ENCODE measurements around the gene BTBD1. TPM values are rescaled to one million over a fixed set of nuclear protein-coding genes. Genes with fewer than 3 reads are reported as not detected.

Gene BTBD1
- total and polyA plus RNA-seq, 2 experiments from 2014 or later, result 60.3 to 121 TPM

DNA sequence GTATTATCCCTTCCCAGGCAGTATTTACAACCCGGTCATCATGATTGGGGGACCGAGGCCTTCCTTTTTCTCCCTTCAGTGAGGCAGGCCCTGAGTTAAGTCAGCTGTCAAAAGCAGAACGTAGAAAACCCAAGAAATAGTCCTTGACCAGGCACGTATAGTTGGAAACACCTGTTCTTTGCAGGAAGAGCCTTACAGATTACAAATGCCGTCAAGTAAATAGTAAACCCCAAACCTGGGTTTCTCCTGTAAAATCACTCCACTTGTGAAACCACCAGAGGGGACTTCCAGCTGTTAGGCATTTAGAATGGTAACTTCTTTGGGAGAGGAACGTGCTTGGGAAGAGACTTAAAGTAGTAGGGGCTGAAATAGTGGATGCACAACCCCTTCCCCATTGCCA, 1.0 kb upstream of the BTBD1 start:
- Histone ChIP-seq H3K9me2 (ENCODE audit: insufficient read depth) (no peaks in the 10 kb centered on the region), H3K4me1 (ENCODE audit: insufficient read depth) (peaks cover 18% of the 10 kb centered on the region; the same call in 1 of the 2 replicates), H3K36me3 (ENCODE audit: low read depth) (no peaks in the 10 kb centered on the region), H3F3A (ENCODE audit: insufficient read depth) (peaks cover 19% of the 10 kb centered on the region), H3K79me2 (ENCODE audit: insufficient read depth) (peaks cover 36% of the 10 kb centered on the region), H3K27ac (peak overlapping the region; percentile 78; the same call in 1 of the 2 replicates), H3K9ac (no peak overlapping the region), H2AFZ (peak overlapping the region; percentile 79), H3K9me3 (ENCODE audit: low read depth) (no peaks in the 10 kb centered on the region), H4K20me1 (ENCODE audit: insufficient read depth) (0 out of 2 replicates have a peak, but pooled peaks cover 7% of the 10 kb centered on the region), H3K27me3 (replicated peaks; ENCODE audit: insufficient read depth) (no peaks in the 10 kb centered on the region), H3K4me2 (ENCODE audit: unreplicated experiment) (no peak overlapping the region), H3K4me3 (no peak overlapping the region)
- no peak for TF ChIP-seq EZH2phosphoT487 (IDR thresholded peaks at IDR 0.05; ENCODE audit: insufficient read depth, low read depth)
- TF ChIP-seq EZH2 (IDR thresholded peaks at IDR 0.05; ENCODE audit: insufficient read depth, poor library complexity, severe bottlenecking), result no peak
- DNase-seq, result no peak
- in situ Hi-C loops (cut with MboI), result no loop called here
- 79 to 84% methylated on average over 6 of the region's 6 CpGs for WGBS, 2 experiments (ENCODE audit: low coverage in 1 of 2, low lambda C conversion rate in 2 of 2, missing lambda C conversion rate in 2 of 2)

DNA sequence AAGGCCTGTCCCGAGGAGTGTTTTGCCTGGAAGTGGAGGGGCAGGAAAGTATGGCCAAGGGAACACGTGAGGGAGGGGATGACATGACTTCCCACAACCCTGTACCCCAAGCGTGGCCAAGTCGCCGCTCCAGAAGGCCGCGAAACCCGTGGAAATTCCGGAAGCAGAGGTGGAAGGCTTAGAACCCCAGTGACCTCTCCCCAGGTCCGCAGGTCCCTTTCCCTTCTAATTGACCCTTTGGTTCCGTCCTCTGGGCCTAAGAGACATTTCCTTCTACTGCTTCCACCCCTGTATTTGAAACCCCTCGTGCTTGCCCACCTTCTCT, 548 bp upstream of the BTBD1 start:
- Histone ChIP-seq H3K9me2 (ENCODE audit: insufficient read depth) (no peaks in the 10 kb centered on the region), H2AFZ (peak overlapping the region; percentile 79), H3K36me3 (ENCODE audit: low read depth) (no peaks in the 10 kb centered on the region), H3K4me2 (ENCODE audit: unreplicated experiment) (peak overlapping the region; percentile 93), H4K20me1 (ENCODE audit: insufficient read depth) (0 out of 2 replicates have a peak, but pooled peaks cover 12% of the 10 kb centered on the region), H3K79me2 (ENCODE audit: insufficient read depth) (peaks cover 40% of the 10 kb centered on the region), H3K9ac (peak overlapping the region; percentile 91), H3K4me1 (ENCODE audit: insufficient read depth) (peaks cover 18% of the 10 kb centered on the region; the same call in 1 of the 2 replicates), H3K9me3 (ENCODE audit: low read depth) (no peaks in the 10 kb centered on the region), H3K27me3 (replicated peaks; ENCODE audit: insufficient read depth) (no peaks in the 10 kb centered on the region), H3K4me3 (peak overlapping the region; percentile 81), H3F3A (ENCODE audit: insufficient read depth) (peaks cover 24% of the 10 kb centered on the region), H3K27ac (peak overlapping the region; percentile 78)
- 61 to 76% methylated on average over 12 of the region's 12 CpGs for WGBS, 2 experiments (ENCODE audit: low coverage in 1 of 2, low lambda C conversion rate in 2 of 2, missing lambda C conversion rate in 2 of 2)
- no peak for DNase-seq
- TF ChIP-seq EZH2phosphoT487 (IDR thresholded peaks at IDR 0.05; ENCODE audit: insufficient read depth, low read depth) (no peak), EZH2 (IDR thresholded peaks at IDR 0.05; ENCODE audit: insufficient read depth, poor library complexity, severe bottlenecking) (no peak)
- in situ Hi-C loops (cut with MboI), result no loop called here

DNA sequence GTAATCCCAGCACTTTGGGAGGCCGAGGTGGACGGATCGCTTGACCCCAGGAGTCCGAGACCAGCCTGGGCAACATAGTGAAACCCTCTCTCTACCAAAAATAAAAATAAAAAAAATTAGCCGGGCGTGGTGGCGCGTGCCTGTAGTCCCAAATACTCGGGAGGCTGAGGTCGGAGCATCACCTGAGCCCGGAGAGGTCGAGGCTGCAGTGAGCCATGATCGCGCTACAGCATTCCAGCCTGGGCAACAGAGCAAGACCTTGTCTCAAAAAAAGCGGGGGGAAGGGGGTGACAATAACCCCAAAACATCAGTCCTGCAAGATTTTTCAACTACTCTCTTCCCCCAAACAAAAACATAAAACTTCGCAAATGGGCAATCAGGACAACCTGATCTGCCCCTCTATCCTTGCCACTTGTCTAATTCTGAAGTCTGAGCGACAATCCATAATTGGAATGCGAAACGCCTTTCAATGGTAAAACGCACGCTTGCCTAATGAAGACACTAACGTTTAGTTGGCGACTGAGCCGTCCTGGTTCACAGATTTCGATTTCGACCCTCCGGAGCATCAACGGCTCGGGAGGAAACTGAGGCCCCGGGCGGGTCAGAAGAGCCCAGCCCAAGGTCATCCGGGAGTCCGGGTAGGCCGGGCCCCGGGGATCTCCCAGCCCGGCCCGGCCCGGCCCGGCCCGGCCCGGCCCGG, 868 bp downstream of the BTBD1 start:
- H3K9me3 ChIP-seq (ENCODE audit: low read depth), result no peaks in the 10 kb centered on the region
- H3K4me2 ChIP-seq (ENCODE audit: unreplicated experiment), result peak overlapping the region; percentile 93
- no peaks in the 10 kb centered on the region for H3K36me3 ChIP-seq (ENCODE audit: low read depth)
- no peaks in the 10 kb centered on the region for H3K27me3 ChIP-seq (replicated peaks; ENCODE audit: insufficient read depth)
- H2AFZ ChIP-seq, result peak overlapping the region; percentile 79
- H3K9me2 ChIP-seq (ENCODE audit: insufficient read depth), result no peaks in the 10 kb centered on the region
- H3K4me3 ChIP-seq, result peak overlapping the region; percentile 81
- peak overlapping the region; percentile 91 for H3K9ac ChIP-seq
- H3K27ac ChIP-seq, result peak overlapping the region; percentile 78
- H3K79me2 ChIP-seq (ENCODE audit: insufficient read depth), result peaks cover 54% of the 10 kb centered on the region
- peaks cover 32% of the 10 kb centered on the region for H3K4me1 ChIP-seq (ENCODE audit: insufficient read depth)
- WGBS, 2 experiments (ENCODE audit: low coverage in 1 of 2, low lambda C conversion rate in 2 of 2, missing lambda C conversion rate in 2 of 2), result 3 to 4% methylated on average over 31 to 33 of the region's 42 CpGs
- in situ Hi-C loops (cut with MboI), result no loop called here
- peaks cover 37% of the 10 kb centered on the region for H3F3A ChIP-seq (ENCODE audit: insufficient read depth)
- DNase-seq, result peak; percentile 28
- peaks cover 13% of the 10 kb centered on the region; the same call in 1 of the 2 replicates for H4K20me1 ChIP-seq (ENCODE audit: insufficient read depth)
- TF ChIP-seq EZH2 (IDR thresholded peaks at IDR 0.05; ENCODE audit: insufficient read depth, poor library complexity, severe bottlenecking) (no peak), EZH2phosphoT487 (IDR thresholded peaks at IDR 0.05; ENCODE audit: insufficient read depth, low read depth) (no peak)

- H3K9me2 ChIP-seq (ENCODE audit: insufficient read depth), result no peaks in the 10 kb centered on the region
- no peak for TF ChIP-seq EZH2phosphoT487 (IDR thresholded peaks at IDR 0.05; ENCODE audit: insufficient read depth, low read depth)
- TF ChIP-seq EZH2 (IDR thresholded peaks at IDR 0.05; ENCODE audit: insufficient read depth, poor library complexity, severe bottlenecking), result no peak
- peak overlapping the region; percentile 93 for H3K4me2 ChIP-seq (ENCODE audit: unreplicated experiment)
- in situ Hi-C loops (cut with MboI), result no loop called here
- H4K20me1 ChIP-seq (ENCODE audit: insufficient read depth), result peaks cover 16% of the 10 kb centered on the region; the same call in 1 of the 2 replicates
- peaks cover 62% of the 10 kb centered on the region for H3K79me2 ChIP-seq (ENCODE audit: insufficient read depth)
- H3K9me3 ChIP-seq (ENCODE audit: low read depth), result no peaks in the 10 kb centered on the region
- 18 to 20% methylated on average over 3 of the region's 3 CpGs for WGBS, 2 experiments (ENCODE audit: low coverage in 1 of 2, low lambda C conversion rate in 2 of 2, missing lambda C conversion rate in 2 of 2)
- H3K27me3 ChIP-seq (replicated peaks; ENCODE audit: insufficient read depth), result no peaks in the 10 kb centered on the region
- peak; percentile 25 for DNase-seq
- H3K4me1 ChIP-seq (ENCODE audit: insufficient read depth), result peaks cover 32% of the 10 kb centered on the region
- H2AFZ ChIP-seq, result no peak overlapping the region
- H3K36me3 ChIP-seq (ENCODE audit: low read depth), result no peaks in the 10 kb centered on the region
- H3K4me3 ChIP-seq, result peak overlapping the region; percentile 81
- H3F3A ChIP-seq (ENCODE audit: insufficient read depth), result peaks cover 39% of the 10 kb centered on the region
- H3K9ac ChIP-seq, result peak overlapping the region; percentile 91
- peak overlapping the region; percentile 78; the same call in 1 of the 2 replicates for H3K27ac ChIP-seq
Measured at GRCh38 chr15:83065431-83065830, 1.6 kb downstream of the BTBD1 start.
